Activated CD8-positive, alpha-beta memory T cell treated with anti-CD3 and anti-CD28 coated beads, Interleukin-2, amount 50 U/mL, for 48 hours (primary cell): ENCODE results near the gene MMADHC.

Source experiments
- DNase-seq: peaks from one replicate; pipeline ENCODE4 v3.0.0-alpha.2; 2020

MMADHC gene

GRCh38 chr2:149587220-149587949 lies at the start of gene MMADHC:
Gene MMADHC (minus strand): TSS chr2:149587775. CDS start chr2:149587097, 678 bp downstream.
- peak; percentile 93 for DNase-seq

GRCh38 chr2:149634103-149634502 lies 46.5 kb upstream of the MMADHC start:
- DNase-seq = no peak

GRCh38 chr2:149630445-149630844 lies 42.9 kb upstream of the MMADHC start:
- no peak for DNase-seq

GRCh38 chr2:149629026-149629425 lies 41.5 kb upstream of the MMADHC start:
- DNase-seq = no peak

- no peak for DNase-seq
Measured at GRCh38 chr2:149627111-149627801, 39.7 kb upstream of the MMADHC start.

- DNase-seq = no peak
Measured at GRCh38 chr2:149625671-149626070, 38.1 kb upstream of the MMADHC start.

GRCh38 chr2:149625271-149625670 lies 37.7 kb upstream of the MMADHC start:
- DNase-seq = no peak

- no peak for DNase-seq
Measured at GRCh38 chr2:149622343-149622742, 34.8 kb upstream of the MMADHC start.

GRCh38 chr2:149617476-149617875 lies 29.9 kb upstream of the MMADHC start:
- DNase-seq = no peak

GRCh38 chr2:149616681-149617456 lies 29.3 kb upstream of the MMADHC start:
- DNase-seq = no peak

GRCh38 chr2:149613704-149614103 lies 26.1 kb upstream of the MMADHC start:
- DNase-seq = no peak

GRCh38 chr2:149612122-149612521 lies 24.5 kb upstream of the MMADHC start:
- DNase-seq = no peak

- no peak for DNase-seq
Measured at GRCh38 chr2:149611100-149611820, 23.7 kb upstream of the MMADHC start.

GRCh38 chr2:149606251-149606811 lies 18.8 kb upstream of the MMADHC start:
- no peak for DNase-seq

- no peak for DNase-seq
Measured at GRCh38 chr2:149603248-149603647, 15.7 kb upstream of the MMADHC start.

GRCh38 chr2:149601141-149601796 lies 13.7 kb upstream of the MMADHC start:
- no peak for DNase-seq

- DNase-seq = peak; percentile 57
Measured at GRCh38 chr2:149597668-149598326, 10.2 kb upstream of the MMADHC start.

GRCh38 chr2:149597050-149597667 lies 9.6 kb upstream of the MMADHC start:
- DNase-seq = no peak

GRCh38 chr2:149596471-149596870 lies 8.9 kb upstream of the MMADHC start:
- DNase-seq = no peak

GRCh38 chr2:149595056-149595963 lies 7.7 kb upstream of the MMADHC start:
- no peak for DNase-seq
